ENCODE results near the gene ZNF365. TPM values are rescaled to one million over a fixed set of nuclear protein-coding genes. Genes with fewer than 3 reads are reported as not detected.
A peak's percentile ranks its signal among the peaks of the same experiment; 100 is the strongest.

Gene ZNF365
- total and polyA plus RNA-seq, 2 experiments from 2014 or later, result 0.60 to 0.93 TPM

GRCh38 chr10:62380016-62380415, 5.8 kb downstream of the ZNF365 start:
- 11% methylated on average over 1 of the region's 1 CpG for WGBS (ENCODE audit: low lambda C conversion rate, missing lambda C conversion rate)
- Histone ChIP-seq H3K9me3 (ENCODE audit: low read depth) (no peaks in the 10 kb centered on the region), H3K27ac (peak overlapping the region; percentile 48), H4K20me1 (ENCODE audit: insufficient read depth, poor library complexity, severe bottlenecking) (no peaks in the 10 kb centered on the region), H3K4me3 (no peak overlapping the region), H3K4me2 (no peak overlapping the region), H3K36me3 (replicated peaks; ENCODE audit: insufficient read depth, low read depth) (no peaks in the 10 kb centered on the region), H3K9me2 (replicated peaks; ENCODE audit: insufficient read depth) (no peaks in the 10 kb centered on the region), H3K79me2 (no peaks in the 10 kb centered on the region), H3K4me1 (ENCODE audit: insufficient read depth) (no peaks in the 10 kb centered on the region), H2AFZ (no peak overlapping the region), H3K27me3 (peaks cover 12% of the 10 kb centered on the region)
- TF ChIP-seq EZH2phosphoT487 (IDR thresholded peaks at IDR 0.05; ENCODE audit: low read depth, severe bottlenecking, unreplicated experiment) (no peak), EZH2 (IDR thresholded peaks at IDR 0.05; ENCODE audit: borderline replicate concordance) (no peak), CTCF (IDR thresholded peaks at IDR 0.05; ENCODE audit: poor library complexity) (no peak)
- peak; percentile 49 for DNase-seq (ENCODE audit: low spot score)

- Histone ChIP-seq H3K9me3 (ENCODE audit: low read depth) (no peaks in the 10 kb centered on the region), H3K79me2 (no peaks in the 10 kb centered on the region), H3K27ac (no peak overlapping the region), H4K20me1 (ENCODE audit: insufficient read depth, poor library complexity, severe bottlenecking) (no peaks in the 10 kb centered on the region), H3K9me2 (replicated peaks; ENCODE audit: insufficient read depth) (no peaks in the 10 kb centered on the region), H3K4me3 (no peak overlapping the region), H3K27me3 (no peaks in the 10 kb centered on the region), H3K4me1 (ENCODE audit: insufficient read depth) (no peaks in the 10 kb centered on the region), H3K36me3 (replicated peaks; ENCODE audit: insufficient read depth, low read depth) (no peaks in the 10 kb centered on the region), H2AFZ (no peak overlapping the region), H3K4me2 (no peak overlapping the region)
- TF ChIP-seq EZH2 (IDR thresholded peaks at IDR 0.05; ENCODE audit: borderline replicate concordance) (no peak), EZH2phosphoT487 (IDR thresholded peaks at IDR 0.05; ENCODE audit: low read depth, severe bottlenecking, unreplicated experiment) (no peak), CTCF (IDR thresholded peaks at IDR 0.05; ENCODE audit: poor library complexity) (no peak)
- 73% methylated on average over 6 of the region's 6 CpGs for WGBS (ENCODE audit: low lambda C conversion rate, missing lambda C conversion rate)
- DNase-seq (ENCODE audit: low spot score), result no peak
Measured at GRCh38 chr10:62381385-62382102, 7.4 kb downstream of the ZNF365 start.

GRCh38 chr10:62382831-62383230, 8.7 kb downstream of the ZNF365 start:
- Histone ChIP-seq H3K79me2 (no peaks in the 10 kb centered on the region), H3K9me3 (ENCODE audit: low read depth) (no peaks in the 10 kb centered on the region), H2AFZ (no peak overlapping the region), H4K20me1 (ENCODE audit: insufficient read depth, poor library complexity, severe bottlenecking) (no peaks in the 10 kb centered on the region), H3K36me3 (replicated peaks; ENCODE audit: insufficient read depth, low read depth) (no peaks in the 10 kb centered on the region), H3K4me1 (ENCODE audit: insufficient read depth) (no peaks in the 10 kb centered on the region), H3K4me2 (no peak overlapping the region), H3K27me3 (no peaks in the 10 kb centered on the region), H3K4me3 (no peak overlapping the region), H3K27ac (no peak overlapping the region), H3K9me2 (replicated peaks; ENCODE audit: insufficient read depth) (no peaks in the 10 kb centered on the region)
- WGBS (ENCODE audit: low lambda C conversion rate, missing lambda C conversion rate), result 88% methylated on average over 4 of the region's 4 CpGs
- DNase-seq (ENCODE audit: low spot score), result no peak
- TF ChIP-seq EZH2 (IDR thresholded peaks at IDR 0.05; ENCODE audit: borderline replicate concordance) (no peak), CTCF (IDR thresholded peaks at IDR 0.05; ENCODE audit: poor library complexity) (no peak), EZH2phosphoT487 (IDR thresholded peaks at IDR 0.05; ENCODE audit: low read depth, severe bottlenecking, unreplicated experiment) (no peak)

All from hepatocyte (in vitro differentiated cells).